Measurements from ENCODE around the gene ALDH7A1. TPM values are rescaled to one million over a fixed set of nuclear protein-coding genes. Genes with fewer than 3 reads are reported as not detected.
"Not testable (repeated sequence)": the region's sequence is repeated elsewhere in the genome, so short reads cannot be mapped to it uniquely, and the experiment has no call there.

ALDH7A1 gene
- total RNA-seq, 1 donor from 2014 or later = 128 TPM

DNA sequence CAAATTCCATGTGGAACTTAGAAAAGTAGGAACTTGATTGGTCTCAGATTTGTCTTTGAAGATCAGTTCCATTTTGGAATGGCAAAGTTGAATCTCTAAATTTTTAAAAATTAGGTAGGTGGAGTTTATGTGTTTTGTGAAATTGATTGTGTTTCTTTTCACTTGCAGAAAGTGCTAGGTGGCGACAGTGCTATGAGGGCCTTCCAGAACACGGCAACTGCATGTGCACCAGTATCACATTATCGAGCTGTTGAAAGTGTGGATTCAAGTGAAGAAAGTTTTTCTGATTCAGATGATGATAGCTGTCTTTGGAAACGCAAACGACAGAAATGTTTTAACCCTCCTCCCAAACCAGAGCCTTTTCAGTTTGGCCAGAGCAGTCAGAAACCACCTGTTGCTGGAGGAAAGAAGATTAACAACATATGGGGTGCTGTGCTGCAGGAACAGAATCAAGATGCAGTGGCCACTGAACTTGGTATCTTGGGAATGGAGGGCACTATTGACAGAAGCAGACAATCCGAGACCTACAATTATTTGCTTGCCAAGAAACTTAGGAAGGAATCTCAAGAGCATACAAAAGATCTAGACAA lies 8.5 kb upstream of the ALDH7A1 start:
- Histone ChIP-seq H3K79me2 (ENCODE audit: low read depth) (peaks cover 78% of the 10 kb centered on the region), H3K4me3 (no peak overlapping the region), H4K20me1 (ENCODE audit: low read depth) (peaks cover 59% of the 10 kb centered on the region), H2AFZ (replicated peaks) (no peak overlapping the region), H3K27ac (no peak overlapping the region), H3F3A (ENCODE audit: low read depth) (peaks cover 9% of the 10 kb centered on the region), H3K27me3 (no peaks in the 10 kb centered on the region), H3K9me3 (ENCODE audit: low read depth) (no peaks in the 10 kb centered on the region), H3K4me1 (peaks cover 10% of the 10 kb centered on the region), H3K36me3 (peaks cover 21% of the 10 kb centered on the region), H3K4me2 (no peak overlapping the region), H3K9ac (no peak overlapping the region)
- H3K4me1 Mint-ChIP-seq = peaks cover 22% of the 10 kb centered on the region
- DNase-seq (ENCODE audit: low spot score) = no peak
- no peak for TF ChIP-seq EZH2phosphoT487 (IDR thresholded peaks at IDR 0.05)
- TF ChIP-seq, protein P1, sequence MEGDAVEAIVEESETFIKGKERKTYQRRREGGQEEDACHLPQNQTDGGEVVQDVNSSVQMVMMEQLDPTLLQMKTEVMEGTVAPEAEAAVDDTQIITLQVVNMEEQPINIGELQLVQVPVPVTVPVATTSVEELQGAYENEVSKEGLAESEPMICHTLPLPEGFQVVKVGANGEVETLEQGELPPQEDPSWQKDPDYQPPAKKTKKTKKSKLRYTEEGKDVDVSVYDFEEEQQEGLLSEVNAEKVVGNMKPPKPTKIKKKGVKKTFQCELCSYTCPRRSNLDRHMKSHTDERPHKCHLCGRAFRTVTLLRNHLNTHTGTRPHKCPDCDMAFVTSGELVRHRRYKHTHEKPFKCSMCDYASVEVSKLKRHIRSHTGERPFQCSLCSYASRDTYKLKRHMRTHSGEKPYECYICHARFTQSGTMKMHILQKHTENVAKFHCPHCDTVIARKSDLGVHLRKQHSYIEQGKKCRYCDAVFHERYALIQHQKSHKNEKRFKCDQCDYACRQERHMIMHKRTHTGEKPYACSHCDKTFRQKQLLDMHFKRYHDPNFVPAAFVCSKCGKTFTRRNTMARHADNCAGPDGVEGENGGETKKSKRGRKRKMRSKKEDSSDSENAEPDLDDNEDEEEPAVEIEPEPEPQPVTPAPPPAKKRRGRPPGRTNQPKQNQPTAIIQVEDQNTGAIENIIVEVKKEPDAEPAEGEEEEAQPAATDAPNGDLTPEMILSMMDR (IDR thresholded peaks at IDR 0.05) = no peak
- no peak for TF ChIP-seq EZH2 (IDR thresholded peaks at IDR 0.05)
- no peak overlapping the region for H3K27ac Mint-ChIP-seq
- no peaks in the 10 kb centered on the region for H3K27me3 Mint-ChIP-seq (ENCODE audit: insufficient read depth, low read depth)
- no peaks in the 10 kb centered on the region for H3K9me3 Mint-ChIP-seq
- no peak overlapping the region for H3K4me3 Mint-ChIP-seq
- peaks cover 18% of the 10 kb centered on the region for H3K36me3 Mint-ChIP-seq

DNA sequence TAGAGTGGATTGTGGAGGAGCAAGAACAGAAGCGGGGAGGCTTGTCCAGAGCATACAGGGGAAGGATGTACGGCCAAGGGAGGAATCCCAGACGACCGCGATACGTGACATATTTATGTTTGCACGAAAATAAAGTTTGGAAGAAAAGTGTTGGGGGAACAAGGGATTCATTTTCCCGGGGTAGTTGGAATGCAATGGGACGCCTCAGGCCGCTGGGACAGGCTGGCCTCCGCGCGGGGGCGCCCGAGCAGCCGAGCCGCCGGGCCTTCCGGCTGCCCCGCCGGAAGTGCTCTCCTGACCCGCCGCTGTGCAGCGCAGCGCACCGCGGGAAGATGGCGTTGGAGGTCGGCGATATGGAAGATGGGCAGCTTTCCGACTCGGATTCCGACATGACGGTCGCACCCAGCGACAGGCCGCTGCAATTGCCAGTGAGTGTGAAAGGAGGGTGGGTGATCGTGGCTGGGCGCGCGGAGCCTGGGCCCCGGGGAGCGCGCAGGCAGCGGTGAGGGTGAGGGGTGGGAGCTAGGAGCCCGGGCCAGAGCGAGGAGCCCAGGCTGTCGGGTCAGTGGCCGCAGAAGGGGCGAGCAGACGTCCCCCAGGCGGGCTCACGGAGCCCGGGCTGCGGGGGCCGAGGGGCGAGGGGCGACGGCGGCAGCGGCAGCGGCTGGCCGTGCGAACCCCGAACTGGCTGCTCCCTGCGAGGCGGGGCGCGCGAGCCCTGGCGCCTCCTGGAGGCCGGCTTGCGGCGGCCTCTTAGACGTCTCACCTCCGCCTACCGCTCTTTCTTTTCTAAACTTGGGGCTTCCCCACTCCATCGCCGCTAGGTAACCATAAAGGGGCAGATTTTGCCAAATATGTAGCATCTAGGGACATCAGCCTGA lies 5.9 kb upstream of the ALDH7A1 start, which contains the start of gene PHAX:
Gene PHAX, plus strand, starts transcription at position 317 of the 881 bp plus-strand sequence. Its CDS starts 16 bp downstream, at position 333.
- peaks cover 10% of the 10 kb centered on the region for H3K4me1 ChIP-seq
- TF ChIP-seq, protein P1 (IDR thresholded peaks at IDR 0.05) = peak; percentile 69
- no peak for TF ChIP-seq EZH2phosphoT487 (IDR thresholded peaks at IDR 0.05)
- peaks cover 15% of the 10 kb centered on the region for H3K36me3 Mint-ChIP-seq
- H3K9ac ChIP-seq = peak within 1 kb of the TSS; percentile 88
- no peak within 1 kb of the TSS for H3K27ac ChIP-seq
- H3K27ac Mint-ChIP-seq = peak within 1 kb of the TSS; percentile 97
- peaks cover 36% of the 10 kb centered on the region for H4K20me1 ChIP-seq (ENCODE audit: low read depth)
- H3K27me3 ChIP-seq = no peaks in the 10 kb centered on the region
- DNase-seq (ENCODE audit: low spot score) = peak; percentile 92
- H3K4me2 ChIP-seq = peak within 1 kb of the TSS; percentile 89
- peaks cover 51% of the 10 kb centered on the region for H3K79me2 ChIP-seq (ENCODE audit: low read depth)
- H3K4me3 Mint-ChIP-seq = peak within 1 kb of the TSS; percentile 99
- H2AFZ ChIP-seq (replicated peaks) = peak within 1 kb of the TSS; percentile 98
- H3K9me3 Mint-ChIP-seq = no peaks in the 10 kb centered on the region
- peak within 1 kb of the TSS; percentile 83 for H3K4me3 ChIP-seq
- H3K9me3 ChIP-seq (ENCODE audit: low read depth) = no peaks in the 10 kb centered on the region
- H3F3A ChIP-seq (ENCODE audit: low read depth) = peaks cover 9% of the 10 kb centered on the region
- no peaks in the 10 kb centered on the region for H3K27me3 Mint-ChIP-seq (ENCODE audit: insufficient read depth, low read depth)
- H3K4me1 Mint-ChIP-seq = peaks cover 23% of the 10 kb centered on the region
- peaks cover 12% of the 10 kb centered on the region for H3K36me3 ChIP-seq

DNA sequence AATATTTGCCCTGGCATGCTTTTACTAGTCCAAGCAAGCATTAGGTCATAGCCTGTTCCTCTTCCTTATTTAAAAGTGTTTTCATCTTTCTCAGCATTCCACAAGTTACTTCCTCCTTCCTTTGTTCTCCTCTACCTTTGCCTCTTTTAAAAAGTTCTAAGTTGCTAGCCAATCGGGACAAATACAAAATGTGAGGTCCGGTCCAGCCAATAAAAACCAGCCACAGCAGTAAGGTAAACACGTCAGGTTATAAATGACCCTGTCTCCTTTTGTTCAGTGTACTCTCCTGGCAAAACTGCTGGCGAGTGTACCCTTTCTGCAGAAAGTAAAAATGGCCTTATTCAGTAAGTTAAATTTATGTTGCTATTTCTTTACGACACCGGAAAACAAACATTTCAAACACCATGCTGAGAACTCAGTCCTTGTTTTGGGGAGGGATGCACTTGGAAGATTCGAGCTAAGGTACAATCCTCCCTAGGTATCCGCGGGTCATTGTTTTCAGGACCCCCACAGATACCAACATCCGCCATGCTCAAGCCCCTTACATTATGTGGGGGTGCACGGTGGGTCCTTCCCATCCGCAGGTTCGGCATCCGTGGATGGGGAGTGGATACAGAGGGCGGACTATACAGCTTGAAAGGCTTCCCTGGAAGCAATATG lies 5.1 kb upstream of the ALDH7A1 start:
- H3K9ac ChIP-seq = peak overlapping the region; percentile 18
- H3K36me3 Mint-ChIP-seq = peaks cover 12% of the 10 kb centered on the region
- H3K27me3 Mint-ChIP-seq (ENCODE audit: insufficient read depth, low read depth); H3K27me3 ChIP-seq; H3F3A ChIP-seq (ENCODE audit: low read depth); H3K27ac ChIP-seq; H3K9me3 ChIP-seq (ENCODE audit: low read depth); H3K36me3 ChIP-seq; H3K9me3 Mint-ChIP-seq; DNase-seq (ENCODE audit: low spot score): not testable (repeated sequence)
- H3K27ac Mint-ChIP-seq = peak overlapping the region; percentile 75
- peaks cover 23% of the 10 kb centered on the region for H3K4me1 Mint-ChIP-seq
- peaks cover 28% of the 10 kb centered on the region for H4K20me1 ChIP-seq (ENCODE audit: low read depth)
- H3K4me1 ChIP-seq = peaks cover 10% of the 10 kb centered on the region
- peak overlapping the region; percentile 83 for H3K4me3 ChIP-seq
- H3K4me3 Mint-ChIP-seq = peak overlapping the region; percentile 99
- peaks cover 44% of the 10 kb centered on the region for H3K79me2 ChIP-seq (ENCODE audit: low read depth)
- H3K4me2 ChIP-seq = peak overlapping the region; percentile 89
- H2AFZ ChIP-seq (replicated peaks) = peak overlapping the region; percentile 98

Measured in neural progenitor cell (in vitro differentiated cells).